ENCODE data around the gene STRA8.
"Not testable (repeated sequence)": the region's sequence is repeated elsewhere in the genome, so short reads cannot be mapped to it uniquely, and the experiment has no call there.

STRA8 gene

DNA sequence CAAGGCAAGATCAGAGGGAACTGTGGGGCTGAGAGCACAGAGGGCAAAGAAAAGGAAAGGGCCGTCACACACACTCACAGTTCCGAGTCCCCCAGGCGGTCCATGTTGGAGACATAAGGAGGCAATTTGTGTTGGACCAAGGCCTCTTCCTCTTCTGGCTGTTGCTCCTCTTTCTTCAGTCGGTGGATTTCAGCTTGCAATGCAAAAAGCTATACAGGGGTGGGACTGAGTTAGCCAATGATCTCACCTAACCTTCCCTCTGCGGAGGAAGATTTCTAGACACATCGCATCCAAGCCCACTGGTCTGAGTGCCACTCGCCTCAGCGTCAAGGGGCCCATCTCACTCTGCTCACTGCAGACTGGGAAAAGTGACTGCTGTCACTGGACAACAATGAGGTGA lies 27.8 kb upstream of the STRA8 start:
- no peak for DNase-seq (ENCODE audit: low read depth)

DNA sequence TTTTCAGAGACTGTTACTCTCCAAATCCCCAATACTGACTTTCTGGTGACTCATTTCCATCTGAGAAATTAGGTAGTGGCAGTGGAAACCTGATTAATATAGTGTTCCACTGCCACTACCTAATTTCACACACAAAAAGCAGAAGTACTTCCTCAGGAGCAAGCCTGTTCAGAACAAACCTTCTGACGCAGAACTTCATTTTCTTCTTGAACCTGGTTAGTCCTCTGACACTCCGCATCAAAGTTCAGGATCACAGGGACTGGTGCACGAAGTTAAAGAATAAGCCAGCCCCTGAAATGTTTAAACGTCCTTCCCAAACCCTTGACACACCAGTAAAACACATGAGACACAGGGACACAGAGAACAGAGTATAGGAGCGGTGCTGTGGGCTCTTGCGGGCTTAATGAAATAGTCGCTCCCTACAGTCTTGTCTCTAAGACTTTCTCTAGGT lies 26.7 kb upstream of the STRA8 start:
- no peak for DNase-seq (ENCODE audit: low read depth)

DNA sequence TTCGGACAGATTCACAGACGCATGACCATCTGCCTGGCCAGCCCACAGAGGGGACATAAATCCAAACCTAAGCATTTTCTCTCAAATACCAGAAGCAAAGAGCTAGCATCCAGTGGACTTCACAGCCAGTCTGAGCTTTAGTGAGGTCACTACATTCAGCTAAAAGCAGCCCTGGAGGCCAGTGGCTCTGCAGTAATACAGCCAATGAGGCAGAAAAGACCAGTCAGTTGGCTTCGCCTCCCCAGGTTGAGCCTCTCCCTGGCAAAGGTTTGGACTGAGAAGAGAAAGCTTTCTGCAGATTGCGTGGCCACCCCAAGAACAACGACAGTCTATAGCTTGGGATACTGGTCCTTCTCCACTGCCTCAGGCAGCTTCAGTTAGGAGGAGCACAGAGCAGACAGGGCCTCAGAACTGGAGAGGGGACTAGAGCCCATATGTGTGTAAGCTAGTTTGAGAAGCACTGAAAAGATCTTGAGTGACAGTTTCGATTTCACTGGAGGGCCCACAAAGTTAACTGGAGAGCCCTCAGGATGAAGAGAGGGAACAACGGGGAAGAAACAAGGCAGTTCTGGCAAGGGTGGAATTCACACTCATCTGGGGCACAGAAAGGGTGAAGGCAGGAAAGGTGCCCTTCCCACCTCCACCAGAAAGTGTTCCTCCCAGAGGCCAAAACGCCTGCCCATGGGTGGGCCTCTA lies 26.1 kb upstream of the STRA8 start:
- no peak for DNase-seq (ENCODE audit: low read depth)

DNA sequence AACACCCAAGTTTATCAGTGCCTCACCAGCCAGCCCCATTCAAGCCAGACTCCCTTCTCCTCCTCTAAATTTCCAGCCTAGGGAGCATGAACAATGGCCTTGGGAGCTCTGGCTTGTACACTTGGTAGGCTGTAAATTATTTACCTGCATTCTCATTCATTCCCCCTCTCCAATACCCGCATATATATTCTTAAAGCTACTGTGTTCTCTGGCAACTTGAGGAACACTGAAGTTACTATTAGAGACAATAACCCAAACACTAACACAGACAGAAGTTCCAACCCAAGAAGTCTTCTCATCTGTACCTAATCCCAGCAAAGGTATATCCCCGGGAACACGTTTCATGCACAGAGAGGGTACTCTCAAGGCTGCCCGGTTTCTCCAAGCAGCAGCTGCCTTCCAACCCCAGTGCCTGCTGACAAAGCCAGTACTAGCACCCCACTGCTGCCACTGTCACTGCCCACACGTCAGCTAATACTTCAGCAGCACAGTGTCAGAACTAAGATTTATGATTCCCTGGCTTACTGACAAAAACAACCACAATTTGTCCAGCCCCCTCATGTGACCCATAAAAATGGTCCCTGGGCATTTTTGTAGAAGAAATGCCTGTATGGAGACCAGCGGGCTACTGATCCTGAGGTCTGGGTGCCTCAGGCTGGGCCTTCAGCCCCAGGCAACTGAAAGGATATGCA lies 25.4 kb upstream of the STRA8 start:
- DNase-seq (ENCODE audit: low read depth), result no peak

DNA sequence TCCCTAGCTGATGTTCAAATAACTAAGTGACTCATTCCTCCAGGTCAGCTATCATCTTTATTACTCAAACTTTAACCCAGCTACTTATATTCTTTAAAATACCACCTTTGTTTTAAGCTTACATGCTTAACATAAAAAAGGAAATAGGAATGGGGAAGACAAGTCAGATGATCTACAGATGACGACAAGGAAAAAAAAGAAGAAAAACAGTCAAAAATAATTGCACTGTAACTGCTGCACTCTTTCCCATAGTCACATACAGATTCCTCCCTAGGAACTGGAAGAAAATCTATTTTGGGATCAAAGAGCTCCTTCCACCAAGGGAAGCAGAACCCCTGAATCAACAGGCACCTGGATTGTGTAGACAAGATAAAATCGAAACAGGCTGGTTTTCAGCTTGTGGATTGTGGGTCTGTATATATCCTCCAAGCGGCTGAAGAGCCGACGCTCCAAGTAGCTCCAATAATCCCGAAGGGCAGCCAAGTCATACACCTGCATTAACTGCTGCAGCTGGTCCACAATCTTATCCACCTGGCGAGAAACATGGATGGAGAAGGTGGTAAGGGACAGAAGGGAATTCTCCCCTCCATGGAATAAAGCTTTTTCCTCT lies 24.3 kb upstream of the STRA8 start:
- DNase-seq (ENCODE audit: low read depth), result no peak

DNA sequence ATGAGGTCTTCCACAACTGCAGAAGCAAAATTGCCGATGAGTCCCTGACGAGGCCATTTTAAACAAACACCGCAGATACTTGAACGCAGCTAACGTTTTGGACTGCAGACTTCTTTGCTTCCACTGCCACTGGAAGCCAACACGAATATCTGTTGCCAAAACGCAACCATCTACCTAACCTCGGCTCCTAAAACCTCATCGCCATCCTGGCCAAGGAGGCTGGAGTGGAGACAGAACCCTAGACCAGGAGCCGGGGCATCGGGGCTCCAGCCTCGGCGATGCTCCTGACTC lies 22.8 kb upstream of the STRA8 start:
- DNase-seq (ENCODE audit: low read depth), result no peak

DNA sequence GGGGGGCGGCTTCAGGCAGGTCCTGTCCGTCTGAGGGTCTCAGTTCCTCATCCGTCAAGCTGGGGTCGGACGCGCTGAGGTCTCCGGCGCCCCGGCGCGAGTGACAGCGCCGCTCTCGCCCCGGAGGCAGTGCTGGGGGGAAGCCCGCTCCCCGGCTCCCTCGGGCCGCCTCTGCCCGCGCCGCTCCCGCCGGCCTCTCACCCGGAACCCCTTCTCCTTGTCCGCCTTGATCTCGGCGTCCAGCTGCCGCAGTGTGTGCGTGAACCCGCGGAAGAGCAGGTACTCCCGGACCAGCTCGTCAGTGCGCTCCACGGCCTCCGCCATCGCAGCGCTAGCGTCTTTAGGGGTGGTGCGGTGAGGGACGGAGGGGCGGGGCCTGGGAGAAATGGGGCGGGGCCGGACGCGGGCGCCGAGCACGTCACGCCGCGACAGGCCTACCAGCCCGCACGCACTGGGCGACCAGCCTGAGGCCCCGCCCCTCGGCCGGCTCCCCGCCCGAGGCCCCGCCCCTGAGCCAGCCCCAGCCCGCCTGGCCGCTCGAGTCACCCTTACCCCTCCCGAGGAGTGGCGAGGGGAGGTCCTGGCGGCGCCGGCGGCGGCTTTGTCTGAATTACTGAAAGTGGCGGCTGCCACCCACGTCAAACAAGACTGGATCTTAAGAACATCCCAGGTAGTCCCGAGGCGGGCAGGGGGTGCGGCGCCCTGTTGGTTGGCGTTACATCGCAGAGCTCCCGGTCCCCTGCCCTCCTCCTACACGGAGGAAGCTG lies 22.3 kb upstream of the STRA8 start, which contains the start of gene WDR91:
TSS of gene WDR91 (minus strand) at position 348 of the 767 bp plus-strand sequence. CDS start at position 324, 24 bp downstream.
- peak; percentile 15 for DNase-seq (ENCODE audit: low read depth)

DNA sequence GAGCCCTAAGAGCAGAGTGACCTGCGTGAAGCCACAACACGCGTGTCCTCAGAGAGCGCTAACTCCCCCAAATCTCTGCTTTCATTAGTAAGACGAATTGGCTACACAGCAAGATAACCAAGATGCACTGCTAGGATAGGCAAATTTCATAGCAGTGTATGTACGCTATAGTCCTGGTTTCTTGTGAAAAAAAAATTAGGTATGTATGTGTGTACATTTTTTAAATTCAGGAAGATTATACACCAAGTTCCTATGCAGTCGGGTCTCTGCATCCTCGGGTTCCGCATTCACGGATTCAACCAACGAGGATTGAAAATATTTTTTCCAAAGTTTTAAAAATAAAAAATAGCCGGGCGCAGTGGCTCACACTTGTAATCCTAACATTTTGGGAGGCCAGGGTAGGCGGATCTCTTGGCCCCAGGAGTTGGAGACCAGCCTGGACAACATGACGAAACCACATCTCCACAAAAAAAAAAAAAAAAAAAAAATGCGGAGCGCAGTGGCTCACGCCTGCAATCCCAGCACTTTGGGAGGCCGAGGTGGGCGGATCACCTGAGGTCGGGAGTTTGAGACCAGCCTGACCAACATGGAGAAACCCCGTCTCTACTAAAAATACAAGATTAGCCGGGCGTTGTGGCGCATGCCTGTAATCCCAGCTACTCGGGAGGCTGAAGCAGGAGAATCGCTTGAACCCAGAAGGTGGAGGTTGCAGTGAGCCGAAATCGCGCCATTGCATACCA lies 21.5 kb upstream of the STRA8 start:
- DNase-seq (ENCODE audit: low read depth), result peak; percentile 28

DNA sequence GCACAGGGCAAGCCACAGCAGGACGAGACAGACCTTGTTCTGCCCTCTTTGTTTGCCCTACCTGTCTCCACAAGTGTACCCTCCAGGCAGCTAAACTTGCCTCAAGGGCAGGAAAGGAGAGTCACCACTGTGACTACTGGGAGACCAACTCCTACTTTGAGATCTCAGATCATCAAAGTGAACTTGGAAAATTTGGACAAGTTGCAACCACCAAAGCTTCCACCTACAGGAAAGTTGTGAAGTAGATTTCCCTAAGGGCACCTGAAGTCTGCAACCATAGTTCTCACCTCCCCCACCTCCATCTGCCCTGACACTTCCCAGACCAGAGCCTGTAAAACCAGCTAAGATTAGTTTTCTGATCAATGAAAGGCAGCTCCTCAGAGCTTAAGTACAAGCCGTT lies 19.8 kb upstream of the STRA8 start:
- DNase-seq (ENCODE audit: low read depth), result no peak

DNA sequence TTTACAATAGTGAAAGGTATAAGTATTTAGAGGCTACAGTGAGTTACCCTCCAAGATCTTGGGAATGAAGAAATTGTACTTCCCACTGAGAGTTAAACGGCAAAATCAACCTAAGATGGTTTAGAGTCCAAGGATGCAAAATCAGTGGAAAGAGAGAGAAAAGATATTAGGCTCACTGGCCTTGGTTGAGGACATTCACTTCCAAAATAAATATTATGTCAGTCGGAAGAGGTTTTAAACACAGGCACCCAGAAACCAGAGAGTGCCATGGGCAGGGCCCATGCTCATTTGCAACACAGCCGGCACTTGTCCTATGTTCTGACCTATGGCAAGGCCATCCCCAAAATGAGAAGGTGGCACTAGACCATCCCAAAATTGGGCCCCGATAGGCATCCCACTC lies 18.5 kb upstream of the STRA8 start:
- DNase-seq (ENCODE audit: low read depth), result no peak

DNA sequence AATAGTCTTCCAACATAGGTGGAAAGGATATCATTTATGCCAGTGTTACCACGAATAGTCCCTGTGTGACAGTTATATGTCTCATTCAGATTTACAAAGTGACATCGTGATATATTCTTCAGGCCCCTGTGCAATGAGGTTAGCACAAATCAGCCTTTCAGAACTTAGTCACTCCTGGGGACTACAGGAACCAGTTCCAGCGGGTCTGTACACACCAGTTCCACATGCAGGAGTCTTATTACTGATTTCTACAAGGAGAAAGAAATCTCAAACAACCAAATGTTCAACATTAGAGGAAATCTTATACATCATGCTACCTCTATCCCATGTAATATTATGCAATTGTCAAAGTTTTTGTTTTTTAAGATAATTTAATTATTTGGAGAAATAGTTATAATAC lies 17.9 kb upstream of the STRA8 start:
- no peak for DNase-seq (ENCODE audit: low read depth)

DNA sequence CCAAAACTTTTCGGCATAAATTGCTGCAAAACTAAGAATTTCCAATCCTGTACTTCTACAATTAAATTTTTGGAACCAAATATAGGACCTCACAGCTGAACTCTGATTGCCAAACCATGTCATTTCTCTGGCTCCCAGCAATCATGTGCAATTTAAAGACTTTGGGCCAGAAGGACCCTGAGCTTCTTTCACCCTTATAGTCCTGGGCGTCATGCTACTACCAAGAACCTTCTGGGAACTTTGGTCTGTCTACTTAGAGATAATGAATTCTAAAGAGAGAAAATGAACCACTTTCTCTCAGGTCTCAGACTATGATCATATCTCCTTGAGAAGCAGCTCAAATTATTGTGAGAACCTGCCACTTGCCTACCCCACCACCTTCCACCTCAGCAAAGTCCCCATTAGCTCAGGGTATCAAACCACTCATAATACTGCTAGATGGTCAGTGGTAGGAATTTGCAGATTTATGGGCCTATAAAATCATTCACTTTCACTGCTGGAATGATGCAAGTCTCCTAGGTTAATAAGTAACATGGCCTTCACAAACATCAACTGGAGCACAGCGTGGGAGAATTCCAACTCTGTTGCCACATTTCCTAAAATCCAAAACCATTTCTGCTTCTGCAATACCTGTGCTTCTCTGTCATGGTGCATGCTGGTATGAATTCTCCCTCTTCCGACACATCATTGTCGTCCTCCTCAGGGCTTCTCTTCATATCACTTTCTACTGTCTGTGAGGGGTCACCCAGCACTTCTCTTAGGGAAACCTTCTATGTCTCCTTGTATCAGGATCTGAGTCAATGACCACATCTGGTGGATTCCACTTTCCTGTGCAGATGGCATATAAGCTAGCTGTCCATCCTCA lies 15.8 kb upstream of the STRA8 start:
- no peak for DNase-seq (ENCODE audit: low read depth)

DNA sequence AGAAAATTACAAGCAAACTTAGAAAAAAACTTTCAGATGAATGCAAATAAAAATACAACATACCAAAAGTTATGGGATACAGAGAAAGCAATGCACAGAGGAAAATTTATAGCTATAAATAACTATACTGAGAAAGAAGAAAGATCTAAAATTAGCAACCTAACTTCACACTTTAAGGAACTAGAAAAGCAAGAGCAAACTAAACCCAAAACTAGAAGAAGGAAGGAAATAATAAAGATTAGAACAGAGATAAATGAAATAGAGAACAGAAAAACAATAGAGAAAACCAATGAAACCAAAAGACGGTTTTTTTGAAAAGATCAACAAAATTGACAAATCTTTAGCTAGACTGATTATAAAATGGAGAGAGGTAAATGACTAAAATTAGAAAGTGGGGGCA lies 9.6 kb upstream of the STRA8 start:
- DNase-seq (ENCODE audit: low read depth), result no peak

DNA sequence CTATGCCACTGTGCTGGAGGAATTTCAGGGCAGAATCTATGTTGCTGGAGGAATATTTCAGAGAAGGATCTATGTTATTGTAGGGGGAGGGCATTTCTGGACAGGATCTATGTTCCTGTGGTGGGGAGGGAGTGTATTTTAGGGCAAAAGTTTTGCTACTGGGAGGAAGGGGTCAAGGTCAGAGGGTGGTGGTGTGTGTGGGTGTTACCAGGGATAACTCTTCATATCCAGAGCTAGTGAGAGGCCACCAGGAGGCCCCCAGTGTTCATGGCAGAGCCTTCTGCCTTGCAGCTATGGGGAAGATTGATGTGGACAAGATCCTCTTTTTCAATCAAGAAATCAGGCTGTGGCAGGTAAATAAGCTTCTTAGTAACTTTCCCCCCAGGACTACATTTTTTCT lies 2.0 kb upstream of the STRA8 start:
- no peak for DNase-seq (ENCODE audit: low read depth)

DNA sequence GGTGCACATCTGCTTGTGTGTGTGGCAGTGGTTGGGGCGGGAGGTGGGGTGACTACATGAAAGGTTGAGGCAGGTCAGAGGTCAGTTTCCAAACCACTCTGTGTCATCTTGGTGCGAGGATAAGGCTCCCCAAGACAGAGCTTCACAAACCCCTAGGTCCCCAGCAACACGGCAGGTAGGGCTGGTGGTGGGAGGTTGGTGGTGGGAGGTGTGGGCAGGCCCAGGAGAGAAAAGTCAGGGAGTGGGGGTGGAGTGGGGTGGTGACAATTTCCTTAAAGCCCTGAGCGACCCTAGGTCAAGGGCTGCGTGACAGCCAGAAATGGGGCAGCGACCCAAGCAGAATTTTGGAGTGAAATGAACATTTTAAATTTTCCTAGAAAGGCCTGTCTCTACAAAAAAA lies 1.6 kb upstream of the STRA8 start:
- no peak for DNase-seq (ENCODE audit: low read depth)

DNA sequence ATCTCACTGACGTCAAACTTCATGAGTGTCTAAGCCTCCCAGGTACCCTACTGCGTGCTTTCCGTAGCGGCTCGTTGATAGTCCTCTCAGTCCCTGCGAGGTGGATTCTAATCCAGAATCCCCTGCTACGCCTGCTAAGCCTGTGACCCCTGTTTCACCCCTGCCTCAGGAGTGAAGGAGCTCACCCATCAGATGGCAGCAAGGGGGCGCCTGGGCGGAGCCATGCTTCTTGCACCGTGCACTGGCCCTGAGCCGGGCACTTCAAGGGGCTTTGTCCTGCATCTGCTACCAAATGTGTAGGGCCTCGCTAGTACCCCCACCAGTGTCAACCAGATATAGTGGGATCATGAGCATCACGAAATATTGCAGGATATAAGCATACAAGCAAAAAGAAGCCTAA lies 918 bp upstream of the STRA8 start:
- no peak for DNase-seq (ENCODE audit: low read depth)

DNA sequence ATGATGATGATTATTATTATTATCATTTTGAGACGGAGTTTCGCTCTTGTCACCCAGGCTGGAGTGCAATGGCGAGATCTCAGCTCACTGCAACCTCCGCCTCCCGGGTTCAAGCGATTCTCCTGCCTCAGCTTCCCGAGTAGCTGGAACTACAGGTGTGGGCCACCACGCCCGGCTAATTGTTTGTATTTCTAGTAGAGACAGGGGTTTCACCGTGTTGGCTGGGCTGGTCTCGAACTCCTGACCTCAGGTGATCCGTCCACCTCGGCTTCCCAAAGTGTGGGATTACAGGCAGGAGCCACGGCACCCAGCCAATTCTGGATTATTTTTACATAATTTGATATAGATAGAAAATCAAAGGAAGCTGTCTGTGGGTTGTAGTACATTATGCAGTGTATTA lies 457 bp downstream of the STRA8 start:
- not testable (repeated sequence) for DNase-seq (ENCODE audit: low read depth)

DNA sequence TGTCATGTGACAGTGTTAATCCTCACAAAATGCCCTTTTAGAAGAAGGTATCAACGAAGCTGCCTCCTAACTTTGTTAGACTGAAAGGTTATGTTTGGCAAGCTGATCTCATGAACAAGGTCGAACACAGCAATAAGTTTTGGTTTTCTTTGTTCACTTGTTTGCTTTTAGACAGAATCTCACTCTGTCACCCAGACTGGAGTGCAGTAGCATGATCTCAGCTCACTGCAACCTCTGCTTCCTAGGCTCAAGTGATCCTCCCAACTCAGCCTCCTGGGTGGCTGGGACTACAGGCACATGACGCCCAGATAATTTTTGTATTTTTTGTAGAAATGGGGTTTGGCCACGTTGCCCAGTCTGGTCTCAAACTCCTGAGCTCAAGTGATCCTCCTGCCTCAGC lies 1.1 kb downstream of the STRA8 start:
- no peak for DNase-seq (ENCODE audit: low read depth)

DNA sequence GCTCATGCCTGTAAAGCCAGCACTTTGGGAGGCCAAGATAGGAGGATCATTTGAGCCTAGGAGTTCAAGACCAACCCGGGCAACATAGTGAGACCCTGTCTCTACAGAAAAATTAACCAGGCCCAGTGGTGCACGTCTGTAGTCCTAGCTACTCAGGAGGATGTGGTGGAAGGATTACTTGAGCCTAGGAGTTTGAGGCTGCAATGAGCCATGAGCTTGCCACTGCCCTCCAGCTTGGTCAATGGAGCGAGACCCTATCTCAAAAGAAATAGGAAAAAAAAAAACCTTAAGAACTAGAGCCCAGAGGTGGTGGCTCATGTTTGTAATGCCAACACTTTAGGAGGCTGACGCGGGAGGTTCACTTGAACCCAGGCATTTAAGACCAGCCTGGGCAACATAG lies 2.2 kb downstream of the STRA8 start:
- DNase-seq (ENCODE audit: low read depth), result no peak

DNA sequence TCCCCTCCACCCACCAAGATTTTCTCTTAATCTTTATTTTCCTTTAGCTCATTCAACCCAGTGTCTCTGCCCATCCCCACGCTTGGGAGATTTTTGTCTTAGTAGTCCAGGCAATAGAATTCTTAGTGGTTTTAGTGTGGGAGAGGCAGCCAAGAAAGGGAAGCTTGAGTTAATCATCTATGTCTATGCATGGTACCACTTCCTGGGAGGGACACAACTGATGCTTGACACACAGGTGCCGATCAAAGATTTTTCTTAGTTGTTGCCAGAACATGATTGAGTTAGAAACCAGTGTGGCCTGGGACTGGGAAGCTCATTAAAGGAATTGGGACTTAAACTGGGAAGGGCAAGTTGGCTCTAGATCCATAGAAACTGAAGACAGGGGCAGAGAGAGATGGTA lies 3.1 kb downstream of the STRA8 start:
- no peak for DNase-seq (ENCODE audit: low read depth)

DNA sequence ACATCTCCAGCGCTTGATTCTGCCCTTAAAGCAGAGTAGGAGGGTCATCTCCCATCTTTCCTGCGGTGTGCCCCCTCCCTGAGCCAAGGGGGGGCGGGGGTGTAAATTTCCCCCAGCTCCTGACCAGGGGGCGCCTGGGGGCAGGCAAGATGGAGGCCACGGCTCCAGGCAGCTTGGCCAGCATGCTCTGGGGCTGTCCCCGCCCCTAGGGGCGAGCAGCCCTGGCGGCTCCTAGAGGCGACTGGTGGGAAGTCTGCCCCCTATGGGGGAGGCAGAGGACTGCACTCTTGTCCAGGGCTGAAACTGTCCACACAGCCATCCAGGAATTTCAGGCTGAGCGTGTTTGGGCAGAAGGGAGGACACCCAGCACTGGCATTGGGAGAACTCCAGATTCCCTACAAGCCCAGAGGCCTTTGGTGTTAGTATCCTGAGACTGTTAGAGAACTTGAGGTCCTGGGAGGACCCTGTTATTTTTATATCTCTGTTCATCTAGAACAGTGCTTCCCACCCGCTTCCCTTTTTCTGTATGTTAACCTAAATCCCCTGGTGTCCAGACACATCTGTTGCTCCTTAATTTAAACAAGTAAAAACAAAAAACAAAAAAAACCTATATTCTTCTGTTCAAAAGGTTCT lies 4.6 kb downstream of the STRA8 start:
- DNase-seq (ENCODE audit: low read depth), result no peak

All from HS-5 (cell line).